Measurements from ENCODE around the gene ITSN1. TPM values are rescaled to one million over a fixed set of nuclear protein-coding genes. Genes with fewer than 3 reads are reported as not detected.

ITSN1 gene
- total RNA-seq, 1 donor, result 3.5 TPM

DNA sequence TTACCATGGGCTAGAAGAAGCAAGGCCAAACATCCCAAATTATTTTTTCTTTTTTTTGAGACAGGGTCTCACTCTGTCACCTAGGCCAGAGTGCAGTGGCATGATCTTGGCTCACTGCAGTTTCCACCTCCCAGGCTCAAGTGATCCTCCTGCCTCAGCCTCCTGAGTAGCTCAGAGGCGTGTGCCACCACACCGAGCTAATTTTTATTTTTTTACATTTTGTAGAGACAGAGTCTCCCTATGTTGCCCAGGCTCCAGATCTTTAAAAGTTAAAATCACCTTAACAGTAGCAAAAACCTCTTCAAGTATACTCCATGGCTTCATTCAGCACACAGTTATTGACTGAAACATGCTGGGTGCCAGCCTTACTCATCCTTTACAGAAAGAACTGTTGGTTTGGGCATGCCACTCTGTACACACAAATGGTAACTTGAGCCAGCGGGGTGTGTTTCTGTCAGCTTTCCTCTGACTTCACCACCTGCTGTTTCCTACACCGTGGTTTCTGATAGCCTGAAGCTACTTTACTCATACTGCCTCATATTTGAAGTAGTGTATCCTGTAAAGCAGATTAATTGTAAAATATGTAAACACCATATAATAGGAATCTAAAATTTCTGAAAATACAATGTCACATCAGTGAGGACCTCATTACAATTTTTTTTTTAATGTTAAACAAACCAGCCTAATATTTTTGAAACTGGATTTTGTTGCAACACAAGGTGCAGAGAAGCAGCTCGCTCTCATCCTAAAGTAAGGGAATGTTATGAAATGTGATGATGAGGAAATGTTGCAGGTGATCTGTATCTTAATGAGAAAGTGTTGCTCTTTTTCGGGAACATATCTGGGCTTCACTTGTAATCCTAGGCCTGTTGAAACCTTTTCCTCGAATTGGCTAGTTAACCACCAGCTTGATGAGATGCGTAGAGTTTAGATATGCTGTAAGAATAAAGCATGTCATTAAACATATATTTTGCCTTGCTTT, 159.4 kb downstream of the ITSN1 start:
- peak in 1 of 3 donors; percentile 11 for DNase-seq (ENCODE audit: low read depth in 2 of 3, low spot score in 2 of 3)

DNA sequence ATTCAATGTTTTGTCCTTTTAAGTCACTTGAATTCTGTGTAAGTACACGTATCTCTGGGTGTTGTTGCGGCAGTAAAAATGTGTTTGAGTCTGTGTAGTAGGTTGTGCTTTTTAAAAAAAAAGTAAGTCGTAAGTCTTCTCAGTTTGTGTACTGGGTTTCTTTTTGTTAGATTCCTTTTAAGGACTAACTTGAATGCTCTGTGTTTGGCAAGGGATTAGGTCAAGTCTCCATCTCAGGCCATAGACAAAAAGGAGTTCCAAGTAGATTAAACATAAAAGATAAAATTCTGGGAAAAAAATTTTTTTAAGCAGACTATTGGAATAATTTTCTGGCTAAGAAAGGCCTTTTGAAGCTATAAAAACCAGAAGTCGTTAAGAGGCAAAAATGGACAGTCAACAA, 160.2 kb downstream of the ITSN1 start:
- no peak for DNase-seq (ENCODE audit: low read depth in 2 of 3, low spot score in 2 of 3)

DNA sequence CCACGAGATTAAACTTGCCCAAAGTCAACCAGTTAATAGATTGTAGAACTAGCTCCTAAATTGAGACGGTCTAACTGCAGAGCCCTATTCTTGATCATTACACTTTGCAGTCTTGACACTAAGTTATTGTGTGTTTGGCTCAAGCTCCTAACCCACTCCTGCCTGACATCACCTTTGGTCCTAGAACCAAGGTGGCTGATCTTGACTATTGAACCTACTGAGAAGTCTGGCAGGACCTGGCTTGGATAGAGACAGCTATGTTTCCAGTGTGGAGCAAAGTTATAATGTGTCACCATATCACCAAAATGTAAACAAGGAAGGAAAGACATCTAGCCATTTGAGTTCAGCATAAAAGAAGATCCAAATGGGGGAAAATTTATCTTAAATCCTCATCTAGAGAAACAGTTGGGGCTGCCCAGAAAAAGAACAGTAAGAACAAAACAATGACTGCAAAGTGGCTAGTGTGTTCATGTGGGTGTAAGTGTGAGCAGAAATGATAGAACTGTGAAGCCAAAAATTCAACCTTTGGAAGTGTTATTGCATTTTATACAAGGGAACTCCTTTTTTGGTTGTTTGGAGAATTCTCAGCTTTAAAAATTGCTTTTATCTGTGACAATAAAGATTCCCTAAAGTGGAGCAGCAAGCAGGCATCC, 166.5 kb downstream of the ITSN1 start:
- DNase-seq (ENCODE audit: low read depth in 2 of 3, low spot score in 2 of 3), result no peak

DNA sequence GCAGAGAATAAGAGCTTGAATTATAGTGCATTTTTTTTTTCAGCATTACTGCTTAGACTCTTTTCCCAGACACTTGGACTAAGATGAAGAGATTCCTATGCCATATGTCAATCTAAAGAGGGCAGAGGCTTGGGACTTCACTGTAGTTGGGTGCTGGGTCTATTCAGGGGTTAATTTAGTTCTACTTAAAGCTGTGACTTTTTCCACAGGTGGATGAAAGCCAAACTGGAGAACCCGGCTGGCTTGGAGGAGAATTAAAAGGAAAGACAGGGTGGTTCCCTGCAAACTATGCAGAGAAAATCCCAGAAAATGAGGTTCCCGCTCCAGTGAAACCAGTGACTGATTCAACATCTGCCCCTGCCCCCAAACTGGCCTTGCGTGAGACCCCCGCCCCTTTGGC, 168.5 kb downstream of the ITSN1 start:
- DNase-seq (ENCODE audit: low read depth in 2 of 3, low spot score in 2 of 3), result no peak

DNA sequence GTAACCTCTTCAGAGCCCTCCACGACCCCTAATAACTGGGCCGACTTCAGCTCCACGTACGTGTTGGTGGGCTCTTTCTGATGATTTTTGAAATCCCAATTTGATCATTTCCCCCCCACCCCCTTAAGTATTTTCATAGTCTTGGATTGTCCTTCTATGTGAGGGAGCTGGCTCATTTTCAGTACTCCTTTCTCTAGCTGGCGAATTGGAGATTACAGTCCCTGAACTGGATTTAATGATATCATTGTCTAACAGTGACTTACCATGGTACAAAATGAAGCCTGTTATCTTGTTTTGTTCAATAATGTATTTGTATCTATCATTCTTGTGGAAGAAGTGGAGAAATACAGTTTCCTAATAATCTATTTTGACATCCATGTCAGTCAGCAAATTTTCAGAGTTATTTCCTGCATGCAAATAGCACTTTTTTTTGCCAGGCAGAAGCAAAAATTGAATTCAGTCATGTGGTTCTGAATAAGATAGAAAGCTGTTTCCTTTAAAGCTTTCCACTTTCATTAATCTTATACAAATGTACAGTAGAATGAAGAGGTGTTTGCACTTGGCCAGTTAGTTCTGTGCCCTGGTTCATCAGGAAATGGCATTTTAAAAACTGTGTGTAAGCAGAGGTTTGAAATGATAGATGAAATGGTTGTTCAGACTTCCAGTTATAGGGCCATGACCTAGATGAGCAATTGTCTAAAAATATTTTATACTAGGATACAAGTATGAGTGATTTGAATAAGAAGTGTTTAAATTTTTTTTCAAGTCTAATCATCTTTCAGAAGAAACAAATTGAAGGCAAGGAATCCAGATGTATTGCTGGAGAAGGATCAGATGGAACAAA, 169.1 kb downstream of the ITSN1 start:
- DNase-seq (ENCODE audit: low read depth in 2 of 3, low spot score in 2 of 3), result no peak

DNA sequence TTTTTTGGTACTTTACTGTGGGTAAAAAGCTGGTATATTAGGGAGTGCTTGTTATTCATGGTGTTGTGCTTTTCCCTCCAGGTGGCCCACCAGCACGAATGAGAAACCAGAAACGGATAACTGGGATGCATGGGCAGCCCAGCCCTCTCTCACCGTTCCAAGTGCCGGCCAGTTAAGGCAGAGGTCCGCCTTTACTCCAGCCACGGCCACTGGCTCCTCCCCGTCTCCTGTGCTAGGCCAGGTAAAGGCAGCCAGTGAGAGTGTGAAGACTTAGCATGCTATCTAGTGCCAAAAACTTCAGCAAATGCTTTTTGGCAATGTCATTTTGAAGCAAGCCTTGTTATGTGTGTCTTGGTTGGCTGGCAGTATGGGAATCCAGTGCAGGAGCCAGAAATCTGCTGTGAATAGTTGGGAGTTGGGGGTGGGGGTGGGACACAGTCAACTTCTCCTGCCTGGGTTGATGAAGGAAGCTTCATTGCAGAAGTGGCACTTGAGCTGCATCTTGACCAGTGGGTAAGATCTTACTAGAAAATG, 171.6 kb downstream of the ITSN1 start:
- no peak for DNase-seq (ENCODE audit: low read depth in 2 of 3, low spot score in 2 of 3)

DNA sequence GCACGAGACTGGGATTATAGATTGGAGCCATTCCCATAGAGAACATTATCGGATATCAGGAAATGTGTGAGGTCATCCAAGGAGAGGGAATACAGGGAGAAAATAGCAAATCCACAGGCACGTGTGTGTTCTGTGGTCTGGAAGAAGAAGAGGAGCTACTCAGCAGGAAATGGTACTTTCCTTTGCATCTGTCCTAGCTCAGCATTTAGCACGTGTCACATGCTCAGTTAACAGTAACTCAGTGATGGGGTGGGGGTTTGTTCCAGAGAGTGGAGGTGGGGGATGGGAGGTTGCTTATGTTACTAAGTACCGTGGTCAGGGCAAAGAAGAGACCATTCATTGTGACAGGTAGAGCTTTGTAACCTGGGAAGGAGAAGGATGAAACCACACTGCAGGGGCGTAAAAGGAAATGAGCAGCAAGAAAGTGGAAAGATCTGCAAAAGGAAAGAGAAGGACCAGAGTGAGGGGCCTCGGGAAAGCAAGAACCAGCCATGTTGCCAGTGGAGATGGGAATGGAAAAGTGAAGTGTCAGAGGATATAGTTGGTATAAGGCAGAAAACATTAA, 172.9 kb downstream of the ITSN1 start:
- no peak for DNase-seq (ENCODE audit: low read depth in 2 of 3, low spot score in 2 of 3)

DNA sequence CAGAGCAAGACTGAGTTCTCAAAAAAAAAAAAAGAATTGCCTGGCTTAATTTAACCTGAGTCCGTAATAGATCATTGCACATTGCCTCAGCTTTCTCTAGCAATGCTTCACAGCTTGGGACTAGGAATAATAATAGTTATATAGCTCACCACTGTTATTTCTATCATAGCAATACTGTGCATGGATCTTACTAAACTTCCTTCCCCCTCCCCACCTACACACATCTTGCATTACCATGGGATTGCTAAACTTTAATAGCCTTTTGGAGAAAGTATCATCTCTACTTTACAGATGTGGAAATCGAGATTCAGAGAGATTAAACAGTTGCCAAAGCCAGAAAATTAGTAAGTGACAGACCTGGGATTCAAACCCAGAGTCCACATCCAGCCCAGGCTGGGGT, 173.9 kb downstream of the ITSN1 start:
- DNase-seq (ENCODE audit: low read depth in 2 of 3, low spot score in 2 of 3), result no peak

DNA sequence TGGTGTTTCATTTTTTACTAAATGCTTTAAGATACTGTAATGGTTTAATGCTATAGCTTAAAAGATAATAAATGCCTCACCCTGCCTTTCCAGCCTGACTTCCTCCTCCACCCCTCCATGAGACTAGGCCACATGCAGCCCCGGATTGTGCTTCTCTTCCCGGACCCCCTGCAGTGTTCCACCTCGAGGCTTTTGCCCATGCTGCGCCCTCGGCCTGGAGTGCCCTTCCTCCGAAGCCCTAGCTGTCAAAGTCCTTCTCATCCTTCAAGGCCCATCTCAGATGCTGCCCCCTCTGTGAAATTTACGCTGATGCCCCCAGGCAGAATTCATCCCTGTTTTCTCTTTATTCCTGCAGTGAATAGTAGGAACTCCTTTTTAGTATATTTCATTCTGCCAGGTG, 174.8 kb downstream of the ITSN1 start:
- DNase-seq (ENCODE audit: low read depth in 2 of 3, low spot score in 2 of 3), result no peak

DNA sequence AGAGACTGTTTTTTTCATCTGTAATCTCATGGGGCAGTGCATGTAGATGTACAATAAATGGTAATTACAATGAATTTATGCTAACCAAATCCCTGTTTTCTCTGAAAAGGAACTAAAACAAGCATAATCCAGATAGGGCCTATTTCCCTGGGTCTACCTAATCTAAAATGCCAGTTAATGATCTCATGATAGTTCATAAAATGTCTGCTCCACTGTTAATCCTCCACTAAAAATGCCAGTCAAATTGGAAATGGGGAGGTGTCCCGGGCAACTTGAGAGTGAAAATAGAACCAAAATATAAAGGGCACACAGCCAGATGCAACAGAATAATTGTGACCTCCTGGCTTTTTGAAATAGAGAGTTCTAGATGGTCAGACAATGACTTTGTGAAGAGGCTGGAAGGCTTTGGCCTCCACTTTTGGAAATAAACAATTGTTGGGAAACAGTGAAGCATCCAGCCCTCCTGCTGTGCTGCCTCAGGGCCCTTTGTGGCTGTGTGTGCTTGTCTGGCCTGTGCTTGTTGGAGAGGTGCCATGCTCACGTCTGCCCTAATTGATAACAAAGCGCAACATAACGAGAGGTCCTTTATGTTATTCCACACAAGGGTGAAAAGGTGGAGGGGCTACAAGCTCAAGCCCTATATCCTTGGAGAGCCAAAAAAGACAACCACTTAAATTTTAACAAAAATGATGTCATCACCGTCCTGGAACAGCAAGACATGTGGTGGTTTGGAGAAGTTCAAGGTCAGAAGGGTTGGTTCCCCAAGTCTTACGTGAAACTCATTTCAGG, 175.6 kb downstream of the ITSN1 start:
- no peak for DNase-seq (ENCODE audit: low read depth in 2 of 3, low spot score in 2 of 3)

DNA sequence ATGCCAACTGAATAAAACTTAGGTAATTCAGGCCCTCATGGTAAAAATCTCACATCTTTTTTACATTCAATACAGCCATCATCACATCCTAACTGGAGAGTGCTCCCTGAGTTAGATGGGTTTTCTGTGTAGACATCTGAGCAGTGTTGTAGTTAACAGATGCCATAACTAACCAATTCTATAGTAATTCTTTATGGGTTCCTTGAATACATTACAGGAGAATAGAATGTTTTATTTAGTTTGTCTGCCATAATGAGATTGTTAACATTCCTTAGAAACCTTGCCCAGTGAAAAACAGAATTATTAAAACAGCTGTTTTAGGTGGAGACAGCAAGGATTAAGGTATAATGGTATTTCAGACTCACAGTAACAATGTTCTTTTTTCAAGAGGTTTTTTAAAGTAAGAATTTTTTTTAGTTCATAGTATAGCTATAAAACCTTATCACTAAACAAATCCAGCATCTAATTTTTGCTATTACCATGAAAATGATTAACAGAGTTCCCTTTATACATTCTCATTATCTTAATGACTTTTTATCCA, 178.0 kb downstream of the ITSN1 start:
- no peak for DNase-seq (ENCODE audit: low read depth in 2 of 3, low spot score in 2 of 3)

DNA sequence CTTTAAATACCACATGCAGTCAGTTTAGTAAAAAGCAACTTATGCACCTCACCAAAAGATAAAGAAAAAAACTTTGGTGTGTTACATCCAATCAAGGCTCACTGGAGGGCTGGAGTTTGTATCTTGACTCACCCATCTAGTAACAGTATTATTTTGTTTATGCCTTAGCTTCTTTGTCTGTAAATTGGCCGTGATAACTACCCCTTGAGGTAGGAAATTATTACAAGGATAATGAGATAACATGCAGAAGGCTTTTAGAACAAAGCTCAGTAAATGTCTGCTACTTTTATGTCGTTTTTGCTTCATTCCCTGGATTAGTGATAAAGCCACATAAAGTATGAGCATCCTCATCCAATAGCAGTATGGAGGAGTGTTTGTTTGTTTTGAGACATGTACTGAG, 178.5 kb downstream of the ITSN1 start:
- no peak for DNase-seq (ENCODE audit: low read depth in 2 of 3, low spot score in 2 of 3)

DNA sequence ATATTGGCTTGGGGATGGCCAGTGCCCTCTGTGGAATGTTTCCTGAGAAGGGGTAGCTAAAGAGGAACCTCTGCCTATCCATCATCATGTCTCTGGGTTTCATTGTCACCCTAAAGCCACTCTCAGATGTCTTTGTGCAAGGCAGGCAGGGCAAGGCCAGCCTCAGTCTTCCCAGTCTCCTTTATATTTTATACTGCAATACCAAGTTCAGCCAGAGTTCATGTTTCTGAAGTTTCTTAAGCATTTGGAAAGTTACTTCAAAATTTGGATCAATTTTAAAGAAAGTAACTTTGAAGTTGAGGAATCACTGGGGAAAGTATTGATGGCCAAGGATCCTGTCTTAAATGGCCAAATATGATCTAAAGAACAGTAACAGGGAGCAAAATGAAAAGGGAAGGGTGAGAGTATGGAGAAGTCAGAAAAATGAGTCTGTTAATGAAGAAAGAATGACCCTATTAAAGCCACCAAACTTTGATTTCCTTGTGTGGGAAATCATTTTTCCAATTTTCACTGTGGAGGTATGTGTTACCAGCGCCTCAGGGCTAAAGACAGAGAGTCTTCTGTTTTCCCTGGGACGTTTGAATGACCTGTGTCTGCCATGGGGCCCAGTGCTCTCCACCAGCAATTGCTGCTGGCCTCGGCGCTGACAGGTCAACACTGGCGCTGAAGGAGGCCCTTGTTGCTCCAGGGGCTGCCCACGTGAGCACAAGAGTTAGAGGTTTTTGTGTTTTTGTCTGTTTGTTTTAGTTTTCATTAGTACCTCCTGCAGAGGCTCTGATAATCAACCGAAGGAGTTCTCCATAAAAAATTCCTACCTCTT, 179.4 kb downstream of the ITSN1 start:
- DNase-seq (ENCODE audit: low read depth in 2 of 3, low spot score in 2 of 3), result no peak

DNA sequence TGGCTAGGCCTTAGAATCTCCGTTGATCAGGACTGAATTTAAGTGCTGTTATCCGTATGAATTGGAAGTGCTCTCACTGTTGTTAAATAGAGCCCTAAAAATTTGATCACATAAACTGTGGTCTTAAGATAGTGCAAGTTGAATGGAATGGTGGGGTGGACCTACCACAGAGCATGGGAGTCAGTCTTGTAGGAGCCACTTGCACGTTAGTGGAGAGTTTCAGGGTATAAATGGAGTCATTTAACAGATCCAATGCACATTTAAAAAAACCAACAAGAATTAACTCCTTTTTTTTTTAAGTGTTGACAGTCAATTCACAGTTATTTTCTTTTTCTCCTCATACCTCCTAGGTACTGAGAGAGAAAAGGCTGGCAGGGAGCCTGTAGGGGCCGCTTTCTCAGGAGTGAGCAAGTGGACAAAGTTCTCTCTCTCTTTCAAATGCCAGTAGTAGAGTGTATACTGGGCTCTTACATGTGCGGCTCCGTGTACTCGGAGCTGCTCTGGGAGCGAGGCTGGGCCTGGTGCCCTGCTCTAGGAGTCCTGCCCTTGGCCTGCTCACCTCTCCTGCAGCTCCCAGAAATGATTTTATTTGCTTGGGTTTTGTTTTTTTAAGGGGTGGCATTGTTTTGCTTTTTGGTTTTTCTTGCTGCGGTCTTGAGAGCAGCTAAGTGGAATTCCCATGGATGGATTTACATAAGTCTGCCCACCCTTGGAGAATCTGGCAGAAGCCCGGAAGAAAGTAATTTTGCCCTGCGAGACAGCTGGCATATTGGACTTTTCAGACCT, 182.0 kb downstream of the ITSN1 start:
- no peak for DNase-seq (ENCODE audit: low read depth in 2 of 3, low spot score in 2 of 3)

DNA sequence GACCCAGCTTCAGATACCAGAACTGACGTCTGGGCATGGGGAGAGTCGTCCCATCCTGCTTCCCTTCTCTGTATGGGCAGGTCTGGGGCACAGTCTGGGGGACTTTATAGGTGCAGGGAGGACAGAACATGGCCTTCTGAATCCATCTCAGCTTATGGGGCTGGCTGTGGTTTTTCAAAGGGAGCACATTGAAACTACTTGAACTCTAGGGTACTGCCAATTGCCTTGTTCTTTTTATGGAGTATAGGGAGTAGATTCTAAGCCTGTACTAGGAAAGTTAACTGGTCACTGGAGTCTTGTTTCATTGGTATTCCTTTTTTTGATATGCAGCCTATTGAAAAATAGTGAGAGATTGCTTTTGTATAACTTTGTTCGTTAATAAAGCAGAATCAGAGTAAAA, 183.1 kb downstream of the ITSN1 start:
- no peak for DNase-seq (ENCODE audit: low read depth in 2 of 3, low spot score in 2 of 3)

DNA sequence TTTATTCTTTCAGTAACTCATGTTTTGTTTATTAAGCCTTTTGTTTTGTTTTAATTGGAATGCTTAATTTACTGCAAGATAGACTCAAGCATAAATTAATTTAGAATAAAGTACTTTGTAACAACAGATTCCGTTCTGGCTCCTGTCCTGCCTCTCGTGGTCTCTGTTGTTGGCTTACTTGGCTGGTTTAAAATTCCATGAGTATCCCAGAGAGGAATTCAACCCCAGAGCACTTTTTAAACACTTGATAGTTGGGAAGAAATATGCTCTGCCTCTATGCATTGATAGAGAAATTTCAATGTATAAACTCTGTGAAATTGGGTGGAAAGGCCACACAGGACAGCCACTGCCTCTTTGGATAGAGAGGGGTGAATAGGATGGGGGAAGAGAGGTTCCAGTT, 183.6 kb downstream of the ITSN1 start:
- DNase-seq (ENCODE audit: low read depth in 2 of 3, low spot score in 2 of 3), result no peak

DNA sequence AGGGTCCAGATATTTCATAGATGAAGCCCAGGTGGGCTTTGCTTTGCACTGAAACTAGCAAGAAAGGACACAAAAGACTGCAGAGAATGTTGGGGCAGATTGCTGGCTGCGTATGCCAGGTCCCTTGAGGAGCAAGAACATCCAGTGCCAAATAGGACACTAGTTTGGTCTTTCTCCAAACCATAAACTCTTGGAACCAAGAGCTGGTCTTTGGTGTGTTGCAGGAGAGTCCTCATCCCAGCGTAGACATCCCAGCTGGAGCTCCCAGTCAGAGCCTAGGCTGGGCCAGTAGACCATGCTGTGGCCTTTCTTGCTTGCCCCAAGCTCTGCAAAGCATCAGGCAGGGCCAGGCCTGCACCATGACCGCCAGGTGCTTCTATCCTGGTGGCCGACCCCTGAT, 185.8 kb downstream of the ITSN1 start:
- no peak for DNase-seq (ENCODE audit: low read depth in 2 of 3, low spot score in 2 of 3)

DNA sequence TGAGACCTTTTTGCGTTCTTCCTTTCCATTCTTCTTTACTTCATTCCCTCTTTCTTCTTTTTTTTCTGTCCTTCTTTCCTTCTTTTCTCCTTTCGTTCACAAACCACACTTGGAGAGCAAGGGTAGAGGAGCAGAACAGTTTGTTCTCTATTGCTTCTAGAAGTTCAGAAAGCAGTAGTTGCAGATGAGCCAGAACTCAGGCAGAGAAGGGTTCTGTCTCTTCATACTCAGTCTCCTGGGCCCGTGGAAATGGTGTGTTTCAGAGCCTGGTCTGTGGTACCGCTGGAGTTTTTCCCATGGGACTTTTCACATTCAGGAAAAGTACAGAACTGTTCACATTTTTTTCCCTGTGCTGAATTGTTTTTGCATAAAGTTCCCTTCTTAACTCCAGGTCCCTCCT, 186.3 kb downstream of the ITSN1 start:
- DNase-seq (ENCODE audit: low read depth in 2 of 3, low spot score in 2 of 3), result no peak

Measured in hematopoietic multipotent progenitor cell (in vitro differentiated cells).